HCT116 (cell line): ENCODE measurements around the gene SPX. TPM values are rescaled to one million over a fixed set of nuclear protein-coding genes. Genes with fewer than 3 reads are reported as not detected.

Experiments
- ATAC-seq: fragments of 200-7000 bp; cut with Tn5 transposase; 2 replicates; pipeline ENCODE4 v1.9.1; 2020; ENCODE audit warnings: mild to moderate bottlenecking, moderate library complexity
- BruUV-seq: library from RNA; stranded (reverse); fragments of 400-500 nt; replicated peaks from 2 replicates; lab custom pipeline; 2021; lab: Mats Ljungman, UMichigan
- CTCF ChIA-PET: fragments of 300-600 bp; sonication (Branson Sonifier 250); formaldehyde crosslinking; loops from one replicate; lab custom pipeline; 2021; ENCODE audit warnings: antibody characterized with exemption; lab: Charles Lee
- POLR2A ChIA-PET: fragments of 300-600, 350-600 bp; sonication (Branson Sonifier 250); formaldehyde crosslinking; loops from one replicate; lab custom pipeline; 2021; ENCODE audit warnings: antibody characterized with exemption; lab: Charles Lee
- RAD21 ChIA-PET, 2 experiments: fragments of 300-600 bp; sonication (Branson Sonifier 250); formaldehyde crosslinking; loops; one replicate each; lab custom pipeline; 2023; ENCODE audit warnings: low total read pairs in 2 of 2; ENCODE audit not compliant: uncharacterized antibody in 2 of 2, unreplicated experiment in 2 of 2, low non-redundant PET in 1 of 2; lab: Charles Lee
- DNase-seq: peaks from one replicate; pipeline ENCODE4 v3.0.0-alpha.2; 2010; ENCODE audit warnings: low read depth, low spot score
- H2AFZ ChIP-seq: fragments of 200-600 bp; shearing (Covaris generic), sonication (generic); 2 replicates; pipeline ENCODE4 v1.6.1; 2017; ENCODE audit warnings: low read depth, mixed run types, mixed read lengths, antibody characterized with exemption, low read length; ENCODE audit not compliant: poor library complexity, severe bottlenecking
- H3K27ac ChIP-seq: 2 replicates; pipeline ENCODE4 v1.5.1; 2012; ENCODE audit warnings: low read depth, low read length
- H3K27me3 ChIP-seq: fragments of 200-600 bp; sonication (generic); 2 replicates; pipeline ENCODE4 v1.6.1; 2016; ENCODE audit warnings: mixed run types, low read length, mixed read lengths; ENCODE audit not compliant: insufficient read depth
- H3K36me3 ChIP-seq, 2 experiments: fragments of 200-500 bp in 1 of 2; fragments of 200-600 bp in 1 of 2; sonication (Bioruptor generic) in 1 of 2; sonication (generic) in 1 of 2; 2 replicates each; pipeline versions ENCODE4 v1.5.1 to v1.6.1; 2014 to 2016; ENCODE audit warnings: low read length in 2 of 2, inconsistent platforms in 1 of 2, mixed read lengths in 1 of 2, mixed run types in 1 of 2; ENCODE audit not compliant: insufficient read depth in 2 of 2, control insufficient read depth in 1 of 2
- H3K4me1 ChIP-seq, 2 experiments: fragments of 200-600 bp in 1 of 2; sonication (generic) in 1 of 2; 2 replicates each; pipeline versions ENCODE4 v1.5.1 to v1.6.1; 2012 to 2017; ENCODE audit warnings: low read length in 2 of 2, inconsistent platforms in 1 of 2, mild to moderate bottlenecking in 1 of 2, mixed read lengths in 1 of 2, mixed run types in 1 of 2, moderate library complexity in 1 of 2; ENCODE audit not compliant: insufficient read depth in 2 of 2, control insufficient read depth in 1 of 2
- H3K4me2 ChIP-seq: fragments of 200-600 bp; sonication (generic); 2 replicates; pipeline ENCODE4 v1.6.1; 2017; ENCODE audit warnings: mixed run types, low read length, mixed read lengths
- H3K4me3 ChIP-seq, 2 experiments: fragments of 200-600 bp in 1 of 2; sonication (generic) in 1 of 2; replicated peaks in 1 of 2; 2 replicates each; pipeline ENCODE4 v1.5.1; 2011 to 2016; ENCODE audit warnings: low read length in 2 of 2, control low read depth in 1 of 2, low read depth in 1 of 2, mild to moderate bottlenecking in 1 of 2, mixed read lengths in 1 of 2, mixed run types in 1 of 2
- H3K79me2 ChIP-seq: fragments of 200-600 bp; sonication (generic); 2 replicates; pipeline ENCODE4 v1.6.1; 2017; ENCODE audit warnings: mild to moderate bottlenecking, mixed run types, low read length, moderate library complexity, mixed read lengths; ENCODE audit not compliant: insufficient read depth
- H3K9ac ChIP-seq: fragments of 200-600 bp; sonication (generic); 2 replicates; pipeline ENCODE4 v1.6.1; 2016; ENCODE audit warnings: low read length, mixed read lengths
- H3K9me2 ChIP-seq: fragments of 200-600 bp; sonication (generic), shearing (Covaris generic); 2 replicates; pipeline ENCODE4 v1.6.1; 2017; ENCODE audit warnings: mixed run types, mild to moderate bottlenecking, moderate library complexity; ENCODE audit not compliant: insufficient read depth
- H3K9me3 ChIP-seq, 2 experiments: fragments of 200-500 bp in 1 of 2; fragments of 200-600 bp in 1 of 2; sonication (Bioruptor generic) in 1 of 2; sonication (generic) in 1 of 2; 2 replicates each; pipeline ENCODE4 v1.6.1; 2014 to 2017; ENCODE audit warnings: low read length in 2 of 2, mixed read lengths in 2 of 2, inconsistent platforms in 1 of 2, low read depth in 1 of 2, mild to moderate bottlenecking in 1 of 2, mixed run types in 1 of 2, moderate library complexity in 1 of 2; ENCODE audit not compliant: control insufficient read depth in 1 of 2, insufficient read depth in 1 of 2
- H4K20me1 ChIP-seq: fragments of 200-600 bp; sonication (generic), shearing (Covaris generic); 2 replicates; pipeline ENCODE4 v1.6.1; 2017; ENCODE audit warnings: mixed run types, mild to moderate bottlenecking, moderate library complexity; ENCODE audit not compliant: insufficient read depth
- FOSL1 ChIP-seq: IDR thresholded peaks from 2 replicates; pipeline ENCODE4 v1.6.1; 2012; ENCODE audit warnings: low read depth
- JUND ChIP-seq: IDR thresholded peaks from 2 replicates; pipeline ENCODE4 v1.6.1; 2012
- MAX ChIP-seq: IDR thresholded peaks from 2 replicates; pipeline ENCODE4 v1.6.1; 2012
- SIN3A ChIP-seq: IDR thresholded peaks from 2 replicates; pipeline ENCODE4 v1.6.1; 2012; ENCODE audit warnings: low read depth
- SP1 ChIP-seq: IDR thresholded peaks from 2 replicates; pipeline ENCODE4 v1.6.1; 2012; ENCODE audit warnings: low read depth
- ZBTB33 ChIP-seq: IDR thresholded peaks from 2 replicates; pipeline ENCODE4 v1.6.1; 2011; ENCODE audit warnings: mild to moderate bottlenecking, low read length, moderate library complexity; ENCODE audit not compliant: insufficient replicate concordance; ENCODE audit errors: extremely low read depth
- intact Hi-C: fragments of 100-400 bp; cut with micrococcal nuclease; formaldehyde crosslinking; loops from 2 replicates; pipeline ENCODE4 v1.10.0; 2022
- total RNA-seq: library from RNA; stranded (reverse); gene quantifications from one replicate; pipeline ENCODE4 v1.2.1, GENCODE V29; 2021; ENCODE audit not compliant: unreplicated experiment
- TF ChIP-seq, protein P1 (sequence below): IDR thresholded peaks from 2 replicates; pipeline ENCODE4 v1.6.1; 2012

SPX gene
- total RNA-seq, 1 experiment from 2014 or later, result 0.76 TPM

GRCh38 chr12:21539797-21540196 is 13.7 kb downstream of the SPX start:
- Histone ChIP-seq H3K27ac (no peak overlapping the region), H3K9ac (no peak overlapping the region), H3K79me2 (no peaks in the 10 kb centered on the region), H4K20me1 (no peaks in the 10 kb centered on the region), H3K27me3 (no peaks in the 10 kb centered on the region), H3K4me1 (no peaks in the 10 kb centered on the region), H3K4me3 (no peak overlapping the region), H3K9me2 (no peaks in the 10 kb centered on the region), H3K9me3 (no peaks in the 10 kb centered on the region), H2AFZ (no peak overlapping the region), H3K4me2 (no peak overlapping the region), H3K36me3 (no peaks in the 10 kb centered on the region)
- ATAC-seq (no peak), DNase-seq (no peak)
- CTCF ChIA-PET, result no interaction called here
- POLR2A ChIA-PET, result no interaction called here
- no peak for TF ChIP-seq SP1
- TF ChIP-seq JUND, result no peak
- TF ChIP-seq MAX, result no peak
- TF ChIP-seq FOSL1, result no peak
- RAD21 ChIA-PET, result no interaction called here
- no TSS peak for BruUV-seq
- intact Hi-C loops, result no loop called here

GRCh38 chr12:21541773-21542172 is 15.7 kb downstream of the SPX start:
- no peak overlapping the region for H3K4me2 ChIP-seq
- no peaks in the 10 kb centered on the region for H3K9me2 ChIP-seq
- no peak for ATAC-seq
- H3K79me2 ChIP-seq, result no peaks in the 10 kb centered on the region
- POLR2A ChIA-PET, result no interaction called here
- no peaks in the 10 kb centered on the region for H3K4me1 ChIP-seq
- intact Hi-C loops, result no loop called here
- no peak overlapping the region for H3K9ac ChIP-seq
- no peaks in the 10 kb centered on the region for H4K20me1 ChIP-seq
- no peak for TF ChIP-seq ZBTB33
- TF ChIP-seq SIN3A, result no peak
- TF ChIP-seq, protein P1, sequence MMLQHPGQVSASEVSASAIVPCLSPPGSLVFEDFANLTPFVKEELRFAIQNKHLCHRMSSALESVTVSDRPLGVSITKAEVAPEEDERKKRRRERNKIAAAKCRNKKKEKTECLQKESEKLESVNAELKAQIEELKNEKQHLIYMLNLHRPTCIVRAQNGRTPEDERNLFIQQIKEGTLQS, result no peak
- H2AFZ ChIP-seq, result no peak overlapping the region
- CTCF ChIA-PET, result no interaction called here
- H3K9me3 ChIP-seq, result no peaks in the 10 kb centered on the region
- no peak overlapping the region for H3K4me3 ChIP-seq
- H3K27me3 ChIP-seq, result no peaks in the 10 kb centered on the region
- DNase-seq, result no peak
- no peaks in the 10 kb centered on the region for H3K36me3 ChIP-seq
- H3K27ac ChIP-seq, result no peak overlapping the region
- no TSS peak for BruUV-seq
- RAD21 ChIA-PET, result no interaction called here
